Stimulated activated CD8-positive, alpha-beta memory T cell treated with anti-CD3 and anti-CD28 coated beads, Interleukin-2, amount 100 ng/mL, for 1 hour (primary cell): Measurements from ENCODE around the gene PPP2R2C.

Source experiments
- DNase-seq, 2 donors: peaks; one replicate each; pipeline ENCODE4 v3.0.0-alpha.2; 2020; ENCODE audit warnings: low read depth in 2 of 2

PPP2R2C gene

DNA sequence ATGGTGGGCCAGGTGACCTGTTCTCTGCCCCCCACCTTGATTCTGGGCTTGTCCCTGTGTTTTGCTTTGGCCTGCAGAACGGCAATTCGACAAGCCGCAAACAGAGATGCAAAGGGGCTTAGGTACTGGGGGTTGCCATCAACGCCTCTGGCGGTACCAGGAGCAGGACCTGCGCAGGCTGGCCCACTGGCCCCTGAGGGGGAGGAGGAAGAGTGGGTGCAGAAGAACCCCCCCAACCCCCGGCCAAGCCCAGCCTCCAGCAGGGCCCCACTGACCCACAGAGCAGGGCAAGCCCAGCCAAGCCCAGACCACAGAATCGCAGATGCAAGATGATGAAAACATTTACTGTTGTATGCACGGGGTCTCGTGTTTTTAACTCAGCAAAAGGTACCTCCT lies 89.4 kb downstream of the PPP2R2C start:
- no peak for DNase-seq

DNA sequence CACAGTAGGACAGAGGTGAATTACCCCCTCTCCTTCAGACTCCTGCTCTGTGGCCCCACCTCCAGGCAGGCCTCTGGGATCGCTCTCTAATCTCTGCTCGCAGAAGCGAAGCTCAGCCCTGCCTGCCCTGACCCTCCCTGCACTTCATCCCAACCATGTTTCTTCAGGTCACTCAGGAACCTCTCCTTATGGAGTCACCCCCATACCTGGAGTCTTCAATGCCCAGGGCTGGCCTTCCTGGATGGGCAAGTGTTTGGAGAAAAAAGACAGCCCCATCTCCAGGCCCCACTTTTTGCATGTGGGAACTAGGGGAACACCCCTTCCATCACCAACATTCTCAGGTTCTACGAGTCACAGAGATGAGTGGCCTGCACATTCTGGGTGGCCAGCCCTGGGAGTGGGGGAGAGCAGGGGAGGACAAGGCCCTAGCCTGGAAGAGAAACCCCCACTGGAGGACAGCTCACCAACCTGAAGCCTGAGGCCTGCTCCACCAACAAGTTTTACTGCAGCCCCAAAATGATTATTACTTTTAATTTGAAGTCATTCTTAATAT lies 90.8 kb downstream of the PPP2R2C start:
- DNase-seq, result no peak

DNA sequence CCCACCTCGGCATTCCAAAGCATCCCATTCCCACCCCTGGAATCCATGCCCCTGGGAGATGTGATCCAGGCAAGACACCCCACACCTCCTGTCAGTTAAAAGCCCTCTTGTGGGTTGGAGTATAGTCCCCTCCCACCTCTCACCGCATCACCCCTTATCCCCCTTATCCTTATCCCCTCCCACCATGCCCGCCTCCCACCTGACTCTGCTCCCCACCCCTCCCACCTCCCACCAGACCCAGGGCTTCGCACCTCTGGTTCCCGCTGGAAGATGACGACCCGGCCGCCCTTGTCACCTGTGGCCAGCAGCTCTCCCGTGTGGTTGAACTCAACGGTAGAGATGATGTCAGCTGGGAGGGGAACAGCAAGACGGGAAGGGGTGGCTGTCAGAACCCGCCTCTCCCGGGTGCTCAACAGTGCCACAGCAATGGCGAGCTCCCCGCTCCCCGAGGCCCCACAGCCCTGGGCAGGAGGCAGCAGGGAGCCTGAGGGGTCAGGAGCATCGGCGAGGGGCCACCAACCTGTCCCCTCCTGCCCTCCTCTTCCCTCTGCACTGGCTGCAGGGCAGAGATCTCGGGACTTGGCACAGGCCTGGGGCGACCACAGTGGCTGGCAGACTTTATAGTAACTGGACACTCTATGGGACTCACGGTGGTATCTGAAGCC lies 91.5 kb downstream of the PPP2R2C start:
- DNase-seq, result no peak

DNA sequence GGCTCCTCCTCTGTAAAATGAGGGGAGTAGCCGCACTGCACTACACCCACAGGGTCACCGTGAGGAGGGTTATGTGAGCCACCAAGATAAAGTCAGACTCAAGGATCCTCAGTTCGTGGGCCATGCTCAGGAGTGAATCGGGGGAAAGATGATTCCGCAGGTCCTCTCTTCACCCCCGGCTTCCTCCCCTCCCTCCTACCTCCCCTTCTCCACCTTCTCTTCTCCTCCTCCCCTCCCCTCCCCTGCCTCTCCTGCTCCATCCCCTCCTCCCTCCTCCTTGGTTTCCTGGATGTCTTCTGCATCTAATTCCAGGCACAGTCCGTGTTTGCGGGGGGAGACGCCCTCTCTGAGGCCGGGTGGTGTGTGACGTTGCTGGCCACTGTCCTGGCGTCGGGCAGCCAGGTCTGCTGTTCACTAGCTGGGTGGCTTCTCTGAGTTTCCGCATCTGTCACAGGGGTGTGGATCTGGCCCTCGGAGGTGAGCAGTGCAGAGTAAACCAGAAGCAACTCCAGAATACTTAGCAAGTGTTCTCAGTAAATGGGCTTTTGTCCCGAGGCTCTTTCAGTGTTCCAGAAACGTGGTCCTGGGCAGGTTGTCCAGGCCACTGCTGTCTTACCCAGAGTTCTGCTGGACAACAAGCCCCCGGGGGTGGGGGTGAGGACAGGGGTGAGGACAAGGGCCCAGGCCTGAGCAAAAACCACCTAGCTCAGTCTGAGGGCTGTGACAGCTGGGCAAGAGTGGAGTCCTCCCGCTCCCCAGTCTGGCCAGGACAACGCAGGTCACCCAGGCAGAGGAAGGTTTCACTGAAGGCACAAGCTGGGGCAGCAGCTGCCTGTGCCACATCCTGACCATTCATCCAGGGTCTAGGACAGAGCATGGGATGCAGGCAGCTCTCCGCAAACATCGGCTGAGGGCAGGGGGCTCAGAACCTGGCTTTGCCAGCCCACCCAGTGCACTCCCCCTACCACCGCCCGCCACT lies 92.4 kb downstream of the PPP2R2C start:
- DNase-seq, result no peak

DNA sequence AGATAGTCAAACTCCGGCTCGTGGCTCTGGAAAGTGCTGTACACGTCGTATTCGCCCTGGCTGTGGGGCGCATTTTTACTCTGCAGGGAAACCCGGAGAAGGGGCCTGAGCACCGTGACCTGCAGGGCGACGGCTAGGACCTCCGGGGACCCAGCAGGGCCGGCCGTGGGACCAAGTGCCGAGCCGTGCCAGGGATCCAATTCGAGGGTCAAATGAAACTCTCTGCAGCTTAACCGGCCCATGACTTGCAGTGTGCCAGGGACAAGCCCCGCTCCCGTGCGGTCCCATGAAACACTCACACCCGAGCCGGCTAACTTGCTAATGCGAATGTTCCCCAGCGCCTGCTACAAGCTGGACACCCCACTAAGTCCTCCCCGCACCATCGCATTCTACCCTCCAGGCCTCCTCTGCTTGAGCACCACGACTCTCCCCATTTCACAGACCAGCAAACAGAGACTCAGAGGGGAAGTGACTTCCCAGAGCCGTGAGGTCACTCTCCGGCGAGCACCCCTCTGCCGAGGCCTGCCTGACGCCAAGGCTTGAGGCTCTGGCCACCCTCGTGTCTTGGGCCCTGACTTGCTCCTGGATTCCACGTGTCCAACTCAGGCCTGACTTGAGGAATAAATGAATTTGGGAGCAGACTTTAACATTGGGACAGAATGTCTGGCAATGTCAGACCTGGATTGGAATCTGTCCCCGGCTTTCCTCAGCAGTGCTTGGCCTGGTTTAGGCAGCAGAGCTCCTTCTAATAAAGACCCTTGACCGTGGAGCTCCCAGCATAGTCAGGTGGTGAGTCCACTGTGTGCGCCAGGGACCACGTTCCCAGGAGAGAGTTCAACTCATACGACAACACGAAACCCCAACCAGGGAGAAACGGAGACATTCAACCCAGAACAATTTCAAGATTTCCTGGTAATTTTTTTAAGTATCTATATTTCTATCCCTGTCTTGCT lies 93.6 kb downstream of the PPP2R2C start:
- no peak for DNase-seq

DNA sequence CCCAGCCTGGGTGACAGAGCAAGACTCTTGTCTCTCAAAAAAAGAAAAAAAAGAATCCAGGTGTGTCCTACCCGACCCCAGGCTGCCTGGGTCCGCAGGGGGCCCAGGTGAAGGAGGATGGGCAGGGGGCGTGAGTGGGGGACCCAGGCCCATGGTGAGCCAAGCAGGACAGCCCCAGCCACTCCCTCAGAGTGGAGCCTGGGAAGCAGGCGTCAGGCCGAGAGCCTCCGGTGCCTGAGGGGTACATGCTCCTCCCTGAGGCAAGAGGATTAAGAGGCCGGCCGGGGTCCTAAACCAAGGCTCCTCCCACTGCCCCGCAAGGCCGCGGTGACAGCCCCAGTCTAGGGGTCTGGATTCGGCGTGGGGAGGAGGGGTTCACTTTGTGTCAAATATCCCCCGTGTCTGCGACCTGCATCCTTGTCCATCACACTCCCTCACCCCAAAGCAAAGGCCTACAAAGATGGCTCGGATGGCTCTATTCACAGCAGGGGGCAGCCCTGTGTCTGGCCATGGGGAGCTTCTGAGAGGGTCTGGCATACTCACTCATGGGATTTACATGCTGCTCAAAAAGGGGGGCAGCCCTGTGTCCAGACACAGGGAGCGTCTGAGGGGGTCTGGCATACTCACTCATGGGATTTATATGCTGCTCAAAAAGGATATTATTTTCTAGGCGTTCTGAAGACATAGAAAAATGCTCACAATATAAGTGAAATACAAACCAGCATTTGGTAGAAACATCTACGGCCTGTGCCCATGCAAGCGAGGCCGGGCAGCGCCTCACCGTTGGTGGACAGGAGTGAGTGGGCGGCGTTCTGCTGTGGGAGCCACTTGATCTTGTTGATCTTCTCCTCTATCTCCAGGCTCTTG lies 94.6 kb downstream of the PPP2R2C start:
- DNase-seq, result no peak

DNA sequence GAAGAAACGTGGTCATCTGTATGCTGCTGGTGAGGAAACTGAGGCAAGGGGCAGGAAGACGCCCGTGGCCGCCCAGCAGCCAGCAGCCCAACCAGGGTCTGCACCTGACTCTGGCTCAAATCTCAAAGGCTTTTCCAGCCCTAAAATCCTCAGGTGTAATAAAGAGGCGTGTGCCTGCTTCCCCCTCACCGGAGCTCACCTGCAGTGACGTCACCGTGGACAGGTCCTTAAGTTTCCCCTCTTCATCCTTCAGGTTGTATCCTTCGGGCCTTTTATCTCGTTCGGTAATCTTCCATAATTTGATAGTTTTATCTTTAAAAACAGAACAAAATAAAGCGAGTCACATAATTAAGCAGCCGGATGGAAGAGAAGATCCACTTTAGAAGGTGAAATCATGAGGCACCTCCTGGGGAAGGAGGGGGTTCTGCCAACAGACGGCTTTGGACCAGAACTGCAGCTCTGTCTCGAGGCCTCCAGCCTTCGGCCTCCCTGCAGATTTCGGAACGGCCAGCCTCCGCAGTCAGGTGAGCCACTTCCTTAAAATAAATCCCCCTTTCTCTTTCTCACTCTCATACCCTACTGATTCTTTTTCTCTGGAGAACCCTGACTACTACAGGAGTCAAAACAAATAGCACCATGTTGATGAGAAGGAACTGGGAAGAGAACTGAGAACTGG lies 96.7 kb downstream of the PPP2R2C start:
- DNase-seq, result no peak

DNA sequence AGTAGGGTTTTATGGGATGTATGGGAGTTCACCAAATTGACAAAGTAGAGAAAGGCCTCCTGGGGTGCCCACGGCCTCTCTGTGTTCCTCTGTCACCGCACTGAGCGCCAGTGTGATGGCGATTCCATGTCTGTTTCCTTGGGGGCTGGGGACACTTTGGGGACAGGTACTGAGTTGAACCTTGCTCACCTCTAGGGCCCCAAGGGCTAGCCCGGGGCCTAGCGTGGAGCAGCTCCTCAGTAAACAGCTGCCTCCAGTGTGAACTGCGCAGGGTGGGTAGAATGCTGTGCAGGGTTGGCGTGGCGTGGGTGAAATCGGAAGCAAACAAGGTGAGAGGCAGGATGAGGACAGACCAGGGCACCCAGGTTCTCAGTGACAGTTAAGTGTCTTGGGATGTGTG lies 97.8 kb downstream of the PPP2R2C start:
- DNase-seq, result no peak

DNA sequence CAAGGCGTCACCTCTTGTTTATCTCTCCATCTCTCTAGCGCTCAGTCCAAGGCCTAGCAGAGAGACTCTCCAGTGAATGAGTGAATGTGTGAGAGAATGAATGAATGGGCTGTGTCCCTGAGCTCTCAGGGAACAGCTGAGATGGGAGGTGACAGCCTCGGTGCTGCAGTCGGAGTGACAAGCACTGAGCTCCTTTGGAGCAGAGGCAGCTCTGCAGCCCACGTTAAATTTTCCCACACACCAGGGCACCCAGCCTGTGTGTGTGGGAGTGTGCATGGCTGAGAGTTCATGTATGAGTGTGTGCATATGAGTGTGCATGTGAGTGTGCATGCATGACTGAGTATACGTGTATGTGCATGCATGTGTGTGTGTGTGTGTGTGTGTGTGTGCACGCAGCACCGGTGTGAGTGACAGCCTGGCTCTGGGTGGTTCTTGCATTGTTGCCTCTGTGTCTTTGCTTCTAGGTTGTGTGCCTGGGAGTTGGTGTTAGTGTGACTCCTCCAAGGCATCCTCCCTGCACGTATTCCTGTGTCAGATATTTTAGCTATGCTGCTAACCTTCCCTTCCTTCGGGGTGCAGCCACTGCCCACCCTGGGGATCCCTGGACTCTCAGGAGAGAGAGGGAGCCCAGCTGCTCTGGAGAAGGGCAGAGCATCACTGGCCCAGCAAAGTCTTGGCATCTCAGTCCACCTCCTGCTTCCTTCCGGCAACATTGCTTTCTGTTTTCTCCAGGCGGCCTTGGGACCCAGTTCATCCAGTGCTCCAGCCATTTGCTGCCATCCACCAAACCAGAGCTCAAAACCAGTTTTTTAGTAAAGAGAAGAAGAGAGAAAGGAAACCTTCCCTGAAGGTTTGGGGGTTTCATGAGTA lies 98.6 kb downstream of the PPP2R2C start:
- DNase-seq, result no peak

DNA sequence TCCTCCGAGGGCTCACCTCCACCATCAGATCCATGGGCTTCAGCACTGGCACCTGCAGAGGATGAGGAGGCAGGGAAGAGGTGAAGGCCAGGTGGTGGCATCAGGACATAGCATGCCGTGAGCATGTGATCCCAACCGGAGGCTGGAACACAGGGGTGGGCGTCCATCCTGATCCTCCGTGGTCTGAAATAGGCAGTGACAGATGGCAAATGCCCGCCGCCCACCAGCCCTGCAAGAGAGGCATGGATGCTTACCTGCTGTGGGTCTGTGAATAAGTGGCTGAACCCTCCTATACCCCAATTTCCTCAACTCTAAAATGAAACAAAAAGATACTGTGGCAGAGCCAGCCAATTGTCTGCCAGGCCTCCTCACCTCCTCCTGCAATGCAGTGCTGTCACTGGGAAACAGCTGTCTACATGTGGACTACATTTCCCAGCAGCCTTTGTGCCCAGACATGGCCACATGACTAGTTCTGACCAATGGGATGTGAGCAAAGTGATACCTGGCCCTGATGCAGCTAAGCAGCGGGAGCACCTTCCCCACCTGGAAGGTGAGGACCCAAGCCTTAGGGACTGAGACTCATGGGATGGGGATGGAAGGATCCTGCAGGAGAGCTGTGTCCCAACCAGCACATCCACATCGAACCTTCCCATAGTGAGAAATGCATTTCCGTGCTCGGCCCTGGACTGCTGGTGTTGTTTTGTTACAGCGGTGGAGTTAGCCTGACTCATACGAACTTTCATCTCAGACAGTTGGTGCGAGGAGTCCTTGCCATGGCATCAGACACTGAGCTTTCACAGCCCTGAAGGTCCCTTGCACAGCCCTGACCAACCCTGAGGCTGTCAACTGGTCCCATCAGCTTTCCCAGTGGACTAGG lies 99.5 kb downstream of the PPP2R2C start:
- DNase-seq, result no peak

DNA sequence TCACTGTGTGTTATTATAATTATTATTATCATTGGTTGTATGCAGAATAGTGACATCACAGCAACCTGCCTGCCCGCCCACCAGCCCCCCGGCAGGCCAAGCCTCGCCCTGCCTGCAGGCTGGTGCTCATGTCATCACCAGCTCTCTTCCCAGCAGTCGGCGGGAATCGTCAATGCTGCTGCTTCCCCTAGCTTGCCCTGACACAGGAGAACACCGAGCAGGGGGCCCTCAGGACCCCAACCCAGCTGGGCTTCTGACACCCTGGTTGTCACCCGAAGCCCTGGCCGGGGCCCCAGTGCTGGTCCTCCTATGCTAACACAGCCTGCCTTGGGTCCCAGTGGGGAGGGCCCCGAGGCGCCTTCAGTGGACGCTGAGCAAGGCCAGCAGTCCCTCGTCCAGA lies 100.6 kb downstream of the PPP2R2C start:
- DNase-seq, result no peak

DNA sequence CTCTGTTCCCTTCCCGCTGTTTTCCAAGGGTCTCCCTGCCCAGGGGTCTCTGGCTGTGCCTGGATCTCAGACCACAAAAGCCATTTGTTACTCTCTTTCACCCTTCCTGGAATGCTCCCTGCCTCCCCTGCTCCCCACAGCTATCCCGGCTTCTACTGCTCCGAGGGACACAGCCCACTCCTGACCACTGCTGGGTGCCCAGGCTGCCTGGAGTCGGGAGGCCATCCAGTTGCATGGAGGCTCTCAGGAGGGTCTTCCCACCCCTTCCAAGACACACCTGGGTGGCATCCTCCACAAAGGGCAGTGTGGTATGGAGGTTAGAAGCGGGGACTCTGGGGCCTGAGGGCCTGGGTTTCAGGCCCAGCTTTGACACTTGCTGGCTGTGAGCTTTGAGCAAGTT lies 101.1 kb downstream of the PPP2R2C start:
- DNase-seq, result no peak

DNA sequence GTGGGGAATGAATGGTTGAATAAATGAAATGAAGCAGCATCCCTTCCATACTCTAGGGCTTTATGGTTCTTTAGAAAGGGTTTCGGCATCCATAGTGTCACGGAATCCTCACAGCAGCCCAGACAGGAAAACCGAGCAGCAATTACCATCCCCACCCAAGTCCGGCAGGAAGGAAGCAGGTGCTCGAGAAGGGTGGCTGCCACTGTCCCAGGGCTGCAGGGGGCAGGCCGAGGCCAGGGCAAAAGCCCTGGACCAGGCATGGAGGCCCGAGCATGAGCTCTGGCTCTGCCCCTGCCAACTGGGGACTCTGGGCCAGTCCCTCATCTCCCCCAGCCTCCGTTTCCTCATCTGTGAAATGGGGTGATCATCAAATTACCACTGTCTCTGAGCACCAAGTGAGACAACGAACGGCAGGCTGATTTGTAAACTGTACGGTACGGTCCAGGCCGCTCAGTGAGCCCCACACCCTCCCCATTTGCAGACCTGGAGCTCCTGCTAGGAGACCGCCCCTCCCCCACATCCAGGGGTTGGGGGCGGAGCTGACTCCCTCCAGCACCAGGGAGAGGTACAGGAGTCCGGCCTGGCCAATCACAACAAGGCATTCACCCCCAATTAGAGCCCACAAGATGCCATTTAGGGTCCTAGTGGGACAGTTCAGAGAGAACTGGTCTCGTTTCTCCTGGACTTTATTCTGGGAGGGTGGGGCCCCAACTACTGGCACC lies 102.3 kb downstream of the PPP2R2C start:
- no peak for DNase-seq

DNA sequence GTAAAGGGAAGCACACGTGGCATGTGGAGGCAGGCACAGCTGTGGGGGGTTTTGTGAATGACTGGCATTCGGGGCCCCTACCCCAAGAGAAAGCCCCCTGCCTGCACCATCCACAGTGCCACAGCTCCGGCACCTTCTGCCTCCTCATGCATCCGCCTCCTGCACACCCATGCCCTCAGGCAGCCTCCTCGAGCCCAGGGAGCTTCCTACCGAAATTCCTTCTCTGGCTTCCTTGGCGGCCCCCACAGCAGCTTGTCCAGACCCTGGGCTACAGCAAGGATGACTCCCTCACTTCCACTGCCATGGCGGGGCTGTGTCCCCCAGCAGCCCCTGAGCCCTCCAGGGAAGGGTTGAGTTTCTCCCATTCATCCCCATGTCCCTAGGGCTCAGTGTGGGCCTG lies 102.9 kb downstream of the PPP2R2C start:
- no peak for DNase-seq

DNA sequence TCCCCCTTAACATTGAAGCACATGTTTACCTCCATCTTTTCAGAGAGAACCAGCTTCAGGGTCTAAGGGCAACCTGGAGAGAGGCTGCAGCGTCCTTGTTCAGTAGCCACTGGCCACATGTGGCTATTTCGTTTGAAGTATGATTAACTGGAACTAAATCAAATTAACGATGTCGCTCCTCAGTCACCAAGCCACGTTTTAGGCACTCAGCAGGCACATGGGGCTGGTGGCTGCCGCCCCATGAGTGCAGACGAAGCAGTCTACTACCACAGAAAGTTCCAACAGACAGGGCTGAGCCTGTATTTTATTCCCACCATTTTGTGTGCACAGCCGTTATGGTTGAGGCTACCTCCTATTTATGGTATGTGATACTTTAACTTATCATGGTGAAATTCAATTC lies 103.4 kb downstream of the PPP2R2C start:
- DNase-seq, result no peak

DNA sequence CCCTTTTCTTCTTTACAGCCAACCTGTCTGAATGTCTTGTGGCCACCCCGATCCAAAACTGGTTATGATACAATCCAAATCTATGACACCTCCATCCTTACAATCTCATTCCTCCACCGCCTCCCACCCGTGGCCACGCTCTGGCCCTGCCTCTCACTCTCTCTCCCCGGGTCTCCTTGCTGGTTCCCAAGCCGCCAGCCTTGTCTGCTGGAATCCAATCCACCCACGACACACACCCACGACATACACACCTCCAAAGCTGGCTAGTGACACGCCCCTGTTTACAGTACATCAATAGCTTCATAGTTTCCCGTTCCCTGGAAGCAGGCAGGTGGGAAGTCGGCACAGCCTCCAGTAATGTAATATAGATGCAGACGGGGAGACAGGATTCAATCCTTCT lies 103.8 kb downstream of the PPP2R2C start:
- DNase-seq, result no peak

DNA sequence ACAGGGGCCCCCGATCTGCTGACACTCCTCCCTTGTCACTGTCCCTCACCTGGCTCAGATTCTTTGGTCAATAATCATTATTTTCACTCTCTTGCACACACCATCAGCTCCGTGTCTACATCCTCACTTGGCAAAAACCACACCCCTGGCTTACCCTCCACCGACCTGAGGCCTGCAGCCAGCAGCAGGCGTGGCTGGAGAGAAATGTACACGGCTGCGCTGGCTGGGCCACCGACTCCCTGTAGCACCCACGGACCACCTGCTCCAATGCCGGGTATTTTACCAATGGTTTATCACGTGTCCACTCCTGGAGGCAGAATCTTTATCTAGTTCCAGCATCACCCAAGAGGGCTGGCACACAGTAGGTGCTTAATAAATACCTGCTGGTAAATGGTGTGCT lies 104.3 kb downstream of the PPP2R2C start:
- DNase-seq, result no peak
